IPS DF 6.9 (cell line): ENCODE results near the gene GRIA4.

Source experiments
- DNase-seq: peaks from one replicate; pipeline ENCODE4 v3.0.0-alpha.2; 2013; ENCODE audit warnings: low read depth, low spot score
- H3K27ac ChIP-seq: one replicate; pipeline ENCODE4 v1.5.1; 2013; ENCODE audit warnings: low read length, control low read depth
- H3K27me3 ChIP-seq: 2 replicates; pipeline ENCODE4 v1.6.1; 2013; ENCODE audit warnings: mild to moderate bottlenecking, low read length; ENCODE audit not compliant: control insufficient read depth, insufficient read depth
- H3K36me3 ChIP-seq: 2 replicates; pipeline ENCODE4 v1.6.1; 2013; ENCODE audit warnings: low read length; ENCODE audit not compliant: control insufficient read depth, insufficient read depth
- H3K4me1 ChIP-seq: 2 replicates; pipeline ENCODE4 v1.6.1; 2013; ENCODE audit warnings: low read length; ENCODE audit not compliant: control insufficient read depth, insufficient read depth
- H3K4me3 ChIP-seq: 2 replicates; pipeline ENCODE4 v1.5.1; 2013; ENCODE audit warnings: mild to moderate bottlenecking, low read length
- H3K9me3 ChIP-seq: 2 replicates; pipeline ENCODE4 v1.6.1; 2013; ENCODE audit warnings: low read length, inconsistent platforms; ENCODE audit not compliant: control insufficient read depth, insufficient read depth
- WGBS: extraction: QIAGEN DNeasy Blood & Tissue Kit; methylation state at CpG from one replicate; pipeline ENCODE4 v1.1.7; 2013; ENCODE audit warnings: mixed read lengths, missing lambda C conversion rate; ENCODE audit not compliant: insufficient read length, insufficient coverage; 5-methylcytosine and 5-hydroxymethylcytosine counted together

The GRIA4 gene

DNA sequence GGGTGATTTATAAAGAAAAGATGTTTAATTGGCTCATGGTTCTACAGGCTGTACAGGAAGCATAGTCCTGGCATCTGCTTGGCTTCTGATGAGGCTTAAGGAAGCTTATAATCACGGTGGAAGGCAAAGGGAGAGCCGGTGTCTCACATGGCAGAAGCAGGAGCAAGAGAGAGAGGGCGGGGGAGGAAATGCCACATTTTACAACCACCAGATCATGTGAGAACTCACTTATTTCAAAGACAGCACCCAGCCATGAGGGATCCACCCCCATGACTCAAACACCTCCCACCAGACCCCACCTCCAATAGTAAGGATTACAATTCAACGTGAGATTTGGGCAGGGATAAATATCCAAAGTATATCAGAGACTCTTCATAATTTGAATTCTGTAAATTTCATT, 211.5 kb downstream of the GRIA4 start:
- no peak overlapping the region for H3K4me3 ChIP-seq
- no CpG with 5 or more reads among the region's 4 CpGs for WGBS
- peak; percentile 13 for DNase-seq

DNA sequence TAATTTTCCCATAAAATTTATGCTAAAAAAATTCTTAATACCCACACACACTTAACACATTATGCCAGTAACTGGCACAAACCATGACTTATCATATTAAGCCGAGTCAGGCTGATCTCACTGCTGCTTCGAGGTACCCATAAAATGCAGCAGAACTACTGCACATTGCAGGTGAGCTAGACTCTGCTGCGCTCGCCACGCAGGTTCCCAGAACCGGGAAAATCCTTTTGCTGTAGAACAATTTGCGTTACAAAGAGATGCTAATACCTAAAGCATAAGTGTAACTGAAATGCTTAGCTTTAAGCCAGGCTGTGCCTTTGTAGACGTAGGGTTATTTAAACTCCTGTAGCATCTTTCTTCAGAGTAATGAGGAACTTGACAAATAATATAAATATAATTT, 211.9 kb downstream of the GRIA4 start:
- Histone ChIP-seq H3K4me1 (no peaks in the 10 kb centered on the region), H3K36me3 (no peaks in the 10 kb centered on the region), H3K4me3 (no peak overlapping the region), H3K27me3 (no peaks in the 10 kb centered on the region), H3K9me3 (no peaks in the 10 kb centered on the region), H3K27ac (no peak overlapping the region)
- WGBS, result no CpG with 5 or more reads among the region's 8 CpGs
- no peak for DNase-seq

More for the DNA sequence above, 211.5 kb downstream of the GRIA4 start:
- Histone ChIP-seq H3K36me3 (no peaks in the 10 kb centered on the region), H3K4me1 (no peaks in the 10 kb centered on the region), H3K27ac (no peak overlapping the region), H3K27me3 (no peaks in the 10 kb centered on the region), H3K9me3 (no peaks in the 10 kb centered on the region)

DNA sequence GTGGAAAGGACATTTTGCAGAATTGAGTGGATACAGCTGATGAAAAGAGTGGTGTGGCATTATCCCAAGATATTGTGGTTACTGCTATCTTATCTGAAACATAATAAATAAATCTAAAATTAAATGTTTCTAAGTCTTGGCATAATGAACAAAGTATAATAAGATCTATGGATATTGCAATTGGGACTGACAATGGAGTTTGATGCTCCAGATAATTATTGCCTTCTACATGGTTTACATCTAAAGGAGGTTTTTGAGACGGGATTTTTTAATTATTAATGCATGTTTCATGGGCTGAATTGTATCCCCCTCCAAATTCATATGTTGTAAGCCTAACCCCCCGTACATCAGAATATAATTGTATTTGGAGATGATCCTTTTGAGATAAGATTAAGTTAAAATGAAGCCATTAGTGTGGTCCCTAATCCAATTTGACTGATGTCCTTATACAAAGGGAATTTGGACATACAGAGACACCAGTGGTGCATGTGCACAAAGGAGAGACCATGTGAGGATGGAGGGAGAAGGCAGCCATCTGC, 213.7 kb downstream of the GRIA4 start:
- H3K27me3 ChIP-seq, result no peaks in the 10 kb centered on the region
- H3K27ac ChIP-seq, result no peak overlapping the region
- no CpG with 5 or more reads among the region's 2 CpGs for WGBS
- no peak overlapping the region for H3K4me3 ChIP-seq
- no peaks in the 10 kb centered on the region for H3K36me3 ChIP-seq
- H3K4me1 ChIP-seq, result no peaks in the 10 kb centered on the region
- no peaks in the 10 kb centered on the region for H3K9me3 ChIP-seq
- no peak for DNase-seq

DNA sequence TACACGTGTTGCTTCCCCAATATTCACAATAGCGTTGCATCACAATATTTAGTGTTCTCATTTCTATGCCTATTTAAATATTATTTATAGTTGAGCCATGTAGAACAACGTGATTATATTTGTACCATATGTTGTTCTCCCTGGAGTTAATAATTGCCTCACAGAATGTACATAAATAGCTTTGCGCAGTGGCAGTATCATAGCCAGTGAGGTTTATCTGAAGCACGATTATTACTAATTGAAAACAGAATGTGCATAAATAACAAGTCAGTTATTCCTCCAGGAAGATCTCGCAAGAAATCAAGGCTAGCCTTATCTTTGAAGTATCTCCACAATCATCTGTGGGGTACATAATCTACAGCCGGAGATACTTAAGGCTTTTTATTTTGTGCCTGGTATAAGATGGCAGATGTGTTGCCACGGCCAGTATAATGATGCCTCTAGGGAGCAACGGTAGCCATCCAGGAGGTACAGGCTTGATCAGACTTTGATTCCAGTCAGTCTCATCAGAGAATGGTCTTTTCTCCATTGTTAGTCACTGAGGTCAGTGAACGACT, 214.7 kb downstream of the GRIA4 start:
- no peak overlapping the region for H3K4me3 ChIP-seq
- WGBS, result 100% methylated on average over 2 of the region's 10 CpGs
- H3K9me3 ChIP-seq, result no peaks in the 10 kb centered on the region
- no peaks in the 10 kb centered on the region for H3K4me1 ChIP-seq
- DNase-seq, result no peak
- no peaks in the 10 kb centered on the region for H3K27me3 ChIP-seq
- no peak overlapping the region for H3K27ac ChIP-seq
- no peaks in the 10 kb centered on the region for H3K36me3 ChIP-seq

DNA sequence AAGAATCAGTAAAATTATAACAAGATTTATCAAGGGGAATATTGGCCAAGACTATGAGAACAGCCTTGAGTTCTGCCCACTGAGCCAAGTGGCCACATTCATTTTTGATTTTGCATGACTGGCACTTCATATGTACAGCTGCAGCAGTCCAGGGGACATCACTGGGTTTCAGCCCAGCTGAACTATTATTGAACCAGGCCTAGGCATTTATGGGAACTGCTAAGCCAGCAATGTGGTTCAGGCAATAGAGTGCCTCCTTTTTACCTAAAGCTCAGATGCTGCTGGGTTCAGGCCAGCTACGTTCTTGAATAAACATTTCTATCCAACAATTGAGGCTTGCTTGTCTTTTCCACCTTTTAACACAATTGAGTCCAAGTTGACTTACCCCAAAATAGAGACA, 215.3 kb downstream of the GRIA4 start:
- Histone ChIP-seq H3K4me1 (no peaks in the 10 kb centered on the region), H3K36me3 (no peaks in the 10 kb centered on the region), H3K27ac (no peak overlapping the region), H3K4me3 (no peak overlapping the region), H3K27me3 (no peaks in the 10 kb centered on the region), H3K9me3 (no peaks in the 10 kb centered on the region)
- WGBS, result no CpG with 5 or more reads among the region's 1 CpG
- DNase-seq, result no peak

DNA sequence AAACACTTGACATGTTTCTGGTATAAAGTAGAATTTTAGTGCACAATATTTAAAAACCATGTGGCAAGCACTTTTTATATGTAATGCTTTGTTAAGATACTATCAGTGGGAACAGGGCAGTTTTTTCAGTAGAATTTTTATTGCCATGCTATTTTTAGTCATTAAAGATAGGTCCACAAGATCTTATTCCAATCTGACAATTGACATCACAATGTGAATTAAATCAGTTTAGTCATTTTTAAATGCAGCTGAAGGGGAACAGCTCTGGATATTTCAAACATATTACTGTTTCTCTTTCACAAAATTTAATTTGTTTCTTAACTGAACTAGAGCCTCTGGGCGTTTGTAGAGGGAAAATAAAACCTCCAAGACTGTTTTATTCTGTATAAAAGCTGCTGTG, 218.0 kb downstream of the GRIA4 start:
- H3K27me3 ChIP-seq, result no peaks in the 10 kb centered on the region
- no peaks in the 10 kb centered on the region for H3K9me3 ChIP-seq
- H3K27ac ChIP-seq, result no peak overlapping the region
- no CpG with 5 or more reads among the region's 1 CpG for WGBS
- H3K4me1 ChIP-seq, result no peaks in the 10 kb centered on the region
- H3K36me3 ChIP-seq, result no peaks in the 10 kb centered on the region
- no peak overlapping the region for H3K4me3 ChIP-seq
- no peak for DNase-seq

DNA sequence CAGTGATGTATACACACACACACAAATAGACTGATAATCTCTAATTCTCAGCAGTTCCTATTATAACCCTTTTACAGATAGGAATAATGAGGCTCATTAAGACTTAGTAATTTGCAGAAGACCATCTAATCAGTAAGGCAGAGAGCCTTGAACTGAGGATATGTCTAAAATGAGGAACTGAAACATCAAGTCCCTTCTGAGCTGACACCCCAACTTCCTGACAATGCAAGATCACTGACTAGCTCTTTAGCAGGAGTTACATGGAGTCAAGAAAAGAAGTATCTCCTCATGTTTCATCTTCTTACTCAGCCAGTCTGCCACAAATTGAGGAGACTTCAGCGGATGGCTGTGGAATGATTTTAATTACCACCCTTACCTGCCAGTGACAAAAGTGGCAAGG, 219.2 kb downstream of the GRIA4 start:
- DNase-seq, result no peak
- Histone ChIP-seq H3K4me3 (no peak overlapping the region), H3K4me1 (no peaks in the 10 kb centered on the region), H3K27ac (no peak overlapping the region), H3K27me3 (no peaks in the 10 kb centered on the region), H3K36me3 (no peaks in the 10 kb centered on the region), H3K9me3 (no peaks in the 10 kb centered on the region)
- WGBS, result no CpG with 5 or more reads among the region's 1 CpG

DNA sequence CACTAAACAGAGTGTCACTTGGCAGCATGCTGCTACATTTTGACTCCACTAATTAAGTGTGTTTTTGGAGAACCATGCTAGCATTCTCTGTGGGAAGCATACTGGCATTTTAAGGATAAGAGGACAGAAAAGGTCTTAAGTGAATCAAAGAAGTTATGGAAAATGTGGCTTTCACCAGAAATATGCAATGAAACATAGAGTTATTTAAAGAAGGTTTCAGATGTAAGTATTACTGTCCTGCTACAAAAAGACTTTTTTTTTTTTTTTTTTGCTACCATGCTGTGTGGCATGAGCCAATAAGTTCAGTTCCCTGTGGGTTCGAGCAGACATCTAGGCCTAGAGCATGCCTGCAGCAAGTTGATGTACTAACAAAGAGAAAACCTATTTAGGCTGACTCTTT, 224.6 kb downstream of the GRIA4 start:
- no CpG with 5 or more reads among the region's 1 CpG for WGBS
- no peak overlapping the region for H3K4me3 ChIP-seq
- DNase-seq, result no peak

DNA sequence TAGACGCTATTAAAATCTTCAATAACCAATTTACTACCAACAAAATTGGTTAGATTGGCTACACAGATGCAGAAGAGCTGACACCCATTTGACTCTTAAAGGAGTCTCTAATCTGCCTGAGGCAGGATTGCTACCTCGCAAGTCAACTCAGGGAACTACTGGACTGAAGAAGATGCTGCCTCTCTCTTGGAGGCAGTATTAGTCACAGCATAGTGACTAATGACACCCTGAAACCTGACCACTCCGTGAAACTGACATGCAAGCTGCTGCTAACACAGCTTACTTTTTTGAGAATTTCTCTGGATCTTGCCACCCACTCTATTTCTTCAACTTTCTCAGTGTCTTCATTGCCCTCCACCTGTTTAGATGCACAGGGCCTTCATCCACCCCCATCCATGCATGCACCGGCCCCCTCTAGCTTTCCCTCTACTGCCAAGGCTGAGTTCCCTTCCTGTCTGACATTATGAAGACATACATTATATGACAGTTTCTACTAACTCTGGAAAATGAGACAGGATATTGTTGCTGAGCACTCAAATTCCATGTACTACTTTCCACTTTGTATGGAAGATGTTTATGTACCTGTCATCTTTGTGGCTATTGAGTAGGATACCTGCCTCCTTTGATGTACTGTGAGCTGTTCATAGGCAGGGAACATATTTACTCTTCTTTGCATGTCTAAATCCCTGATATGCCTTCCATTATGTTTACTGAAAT, 229.0 kb downstream of the GRIA4 start:
- no peak for DNase-seq
- no peaks in the 10 kb centered on the region for H3K36me3 ChIP-seq
- no peak overlapping the region for H3K27ac ChIP-seq
- no peaks in the 10 kb centered on the region for H3K9me3 ChIP-seq
- no peaks in the 10 kb centered on the region for H3K27me3 ChIP-seq
- WGBS, result 100% methylated on average over 1 of the region's 4 CpGs
- H3K4me3 ChIP-seq, result no peak overlapping the region
- no peaks in the 10 kb centered on the region for H3K4me1 ChIP-seq

More for the DNA sequence above, 224.6 kb downstream of the GRIA4 start:
- no peaks in the 10 kb centered on the region for H3K36me3 ChIP-seq
- no peak overlapping the region for H3K27ac ChIP-seq
- H3K27me3 ChIP-seq, result no peaks in the 10 kb centered on the region
- H3K9me3 ChIP-seq, result no peaks in the 10 kb centered on the region
- no peaks in the 10 kb centered on the region for H3K4me1 ChIP-seq

DNA sequence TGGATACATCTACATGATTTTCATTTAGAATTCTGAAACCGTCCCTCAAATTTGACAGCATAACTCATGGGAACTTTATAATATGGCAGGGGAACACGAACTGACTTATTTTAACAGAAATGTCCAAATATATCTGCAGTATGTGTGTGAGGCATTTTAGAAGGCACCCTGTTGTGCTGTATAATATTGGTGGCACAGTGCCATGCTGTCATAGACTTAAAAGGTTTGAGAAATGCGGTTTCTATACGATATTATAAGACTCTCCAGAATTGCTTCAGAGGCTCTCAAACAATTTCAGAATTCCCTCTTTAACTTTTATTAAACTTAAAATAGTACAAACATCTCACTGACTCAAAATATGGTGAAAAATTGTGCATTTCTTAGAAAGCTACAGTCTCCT, 230.5 kb downstream of the GRIA4 start:
- DNase-seq, result no peak
- H3K36me3 ChIP-seq, result no peaks in the 10 kb centered on the region
- H3K4me3 ChIP-seq, result no peak overlapping the region
- no peak overlapping the region for H3K27ac ChIP-seq
- WGBS, result no CpG with 5 or more reads among the region's 4 CpGs
- H3K4me1 ChIP-seq, result no peaks in the 10 kb centered on the region
- H3K9me3 ChIP-seq, result no peaks in the 10 kb centered on the region
- H3K27me3 ChIP-seq, result no peaks in the 10 kb centered on the region

DNA sequence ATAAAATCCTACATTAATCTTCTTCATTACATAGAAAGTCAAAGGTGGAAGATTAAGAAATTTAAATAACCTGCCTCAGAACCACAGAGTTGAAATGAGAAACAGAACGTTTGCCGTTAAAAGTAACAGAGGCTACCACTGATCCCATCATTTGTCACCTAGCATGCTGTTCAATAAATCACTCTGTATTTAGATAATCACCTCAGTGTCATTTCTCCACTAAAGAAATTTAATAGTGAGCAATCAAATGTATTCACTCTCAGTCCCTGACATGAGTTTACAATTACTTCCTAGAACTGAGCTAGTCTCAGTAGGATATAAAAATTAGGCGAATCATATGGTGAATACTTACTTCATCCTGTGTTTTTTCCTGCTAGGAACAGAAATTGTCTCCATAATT, 242.5 kb downstream of the GRIA4 start:
- Histone ChIP-seq H3K9me3 (no peaks in the 10 kb centered on the region), H3K36me3 (no peaks in the 10 kb centered on the region), H3K4me3 (no peak overlapping the region), H3K27me3 (no peaks in the 10 kb centered on the region), H3K27ac (no peak overlapping the region), H3K4me1 (no peaks in the 10 kb centered on the region)
- no CpG with 5 or more reads among the region's 3 CpGs for WGBS
- DNase-seq, result no peak
